Liver (tissue), 3 donors: ENCODE data around the gene LRMDA.

Experiments
- FOXA1 ChIP-seq: IDR thresholded peaks from 2 replicates; pipeline ENCODE4 v1.6.1; 2016; ENCODE audit warnings: antibody characterized with exemption
- GABPA ChIP-seq, 2 donors: IDR thresholded peaks in 1 of 2; conservative IDR thresholded peaks in 1 of 2; 2 replicates each; pipeline ENCODE4 v1.6.1; 2016; ENCODE audit warnings: antibody characterized with exemption in 2 of 2, mild to moderate bottlenecking in 1 of 2, moderate library complexity in 1 of 2
- JUND ChIP-seq, 2 donors: IDR thresholded peaks; 2 replicates each; pipeline ENCODE4 v1.6.1; 2016; ENCODE audit warnings: antibody characterized with exemption in 2 of 2
- RXRA ChIP-seq, 2 donors: IDR thresholded peaks; 2 replicates each; pipeline ENCODE4 v1.6.1; 2017 to 2018; ENCODE audit warnings: antibody characterized with exemption in 2 of 2, mild to moderate bottlenecking in 1 of 2
- SP1 ChIP-seq: IDR thresholded peaks from 2 replicates; pipeline ENCODE4 v1.6.1; 2018; ENCODE audit warnings: antibody characterized with exemption, mild to moderate bottlenecking
- TAF1 ChIP-seq: conservative IDR thresholded peaks from 2 replicates; pipeline ENCODE4 v1.6.1; 2016; ENCODE audit warnings: antibody characterized with exemption, mild to moderate bottlenecking
- YY1 ChIP-seq: IDR thresholded peaks from 2 replicates; pipeline ENCODE4 v1.6.1; 2016; ENCODE audit warnings: antibody characterized with exemption, mild to moderate bottlenecking
- TF ChIP-seq, protein P1 (sequence below): fragments of 150-350 bp; IDR thresholded peaks from 2 replicates; pipeline ENCODE4 v1.5.1; 2017; ENCODE audit warnings: improper control_type of control experiment, low read depth, low read length; ENCODE audit not compliant: missing input control
- TF ChIP-seq, protein P2 (sequence below): IDR thresholded peaks from 2 replicates; pipeline ENCODE4 v1.6.1; 2016; ENCODE audit warnings: antibody characterized with exemption
- TF ChIP-seq, protein P3 (sequence below): IDR thresholded peaks from 2 replicates; pipeline ENCODE4 v1.6.1; 2016; ENCODE audit warnings: antibody characterized with exemption
- TF ChIP-seq, protein P4 (sequence below): IDR thresholded peaks from 2 replicates; pipeline ENCODE4 v1.6.1; 2016; ENCODE audit warnings: antibody characterized with exemption
- TF ChIP-seq, protein P5 (sequence below): IDR thresholded peaks from 2 replicates; pipeline ENCODE4 v1.6.1; 2016; ENCODE audit warnings: antibody characterized with exemption, mild to moderate bottlenecking
- donor health status: healthy.
- donor health status: healthy.

DNA sequence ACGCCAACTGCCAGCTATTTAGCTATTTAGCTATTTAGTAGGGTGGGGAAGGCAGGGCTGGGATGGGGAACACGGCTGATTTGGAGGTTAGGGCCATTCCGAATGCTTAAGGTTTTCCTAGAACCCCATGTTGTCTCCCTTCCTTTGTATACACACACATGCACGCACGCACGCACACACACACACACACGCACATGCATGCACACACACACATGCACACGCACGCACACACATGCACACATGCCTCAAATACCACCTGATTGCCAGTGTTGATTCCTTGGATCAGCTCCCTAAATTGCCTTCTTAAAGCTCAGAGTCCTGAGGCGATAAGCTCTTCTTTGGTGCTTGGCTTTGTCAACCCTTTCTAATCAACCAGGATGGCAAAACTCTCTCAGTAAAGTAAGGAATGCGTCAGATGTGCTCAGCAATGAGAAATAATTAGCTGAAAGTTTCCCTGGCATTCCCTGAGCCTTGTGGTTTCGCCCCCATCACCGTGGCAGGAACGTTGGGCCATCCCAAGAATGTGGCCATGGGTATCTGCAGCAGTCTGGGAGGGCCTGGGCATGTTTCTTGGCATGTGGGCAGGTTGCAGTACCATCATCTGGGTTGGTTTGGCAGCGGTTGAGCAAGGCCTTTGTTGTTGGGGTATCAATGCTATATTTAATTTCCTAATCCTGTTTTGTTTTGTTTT lies 305.6 kb downstream of the LRMDA start:
- TF ChIP-seq, protein P1, sequence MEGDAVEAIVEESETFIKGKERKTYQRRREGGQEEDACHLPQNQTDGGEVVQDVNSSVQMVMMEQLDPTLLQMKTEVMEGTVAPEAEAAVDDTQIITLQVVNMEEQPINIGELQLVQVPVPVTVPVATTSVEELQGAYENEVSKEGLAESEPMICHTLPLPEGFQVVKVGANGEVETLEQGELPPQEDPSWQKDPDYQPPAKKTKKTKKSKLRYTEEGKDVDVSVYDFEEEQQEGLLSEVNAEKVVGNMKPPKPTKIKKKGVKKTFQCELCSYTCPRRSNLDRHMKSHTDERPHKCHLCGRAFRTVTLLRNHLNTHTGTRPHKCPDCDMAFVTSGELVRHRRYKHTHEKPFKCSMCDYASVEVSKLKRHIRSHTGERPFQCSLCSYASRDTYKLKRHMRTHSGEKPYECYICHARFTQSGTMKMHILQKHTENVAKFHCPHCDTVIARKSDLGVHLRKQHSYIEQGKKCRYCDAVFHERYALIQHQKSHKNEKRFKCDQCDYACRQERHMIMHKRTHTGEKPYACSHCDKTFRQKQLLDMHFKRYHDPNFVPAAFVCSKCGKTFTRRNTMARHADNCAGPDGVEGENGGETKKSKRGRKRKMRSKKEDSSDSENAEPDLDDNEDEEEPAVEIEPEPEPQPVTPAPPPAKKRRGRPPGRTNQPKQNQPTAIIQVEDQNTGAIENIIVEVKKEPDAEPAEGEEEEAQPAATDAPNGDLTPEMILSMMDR: no peak
- TF ChIP-seq, protein P2, sequence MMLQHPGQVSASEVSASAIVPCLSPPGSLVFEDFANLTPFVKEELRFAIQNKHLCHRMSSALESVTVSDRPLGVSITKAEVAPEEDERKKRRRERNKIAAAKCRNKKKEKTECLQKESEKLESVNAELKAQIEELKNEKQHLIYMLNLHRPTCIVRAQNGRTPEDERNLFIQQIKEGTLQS: no peak
- TF ChIP-seq FOXA1 (no peak), SP1 (no peak), JUND (IDR thresholded peaks at IDR 0.05) (no peak), GABPA (IDR thresholded peaks at IDR 0.05 in 1 of 2, conservative IDR thresholded peaks at IDR 0.05 in 1 of 2) (no peak), TAF1 (no peak), RXRA (IDR thresholded peaks at IDR 0.05) (no peak), YY1 (no peak)
- TF ChIP-seq, protein P3, sequence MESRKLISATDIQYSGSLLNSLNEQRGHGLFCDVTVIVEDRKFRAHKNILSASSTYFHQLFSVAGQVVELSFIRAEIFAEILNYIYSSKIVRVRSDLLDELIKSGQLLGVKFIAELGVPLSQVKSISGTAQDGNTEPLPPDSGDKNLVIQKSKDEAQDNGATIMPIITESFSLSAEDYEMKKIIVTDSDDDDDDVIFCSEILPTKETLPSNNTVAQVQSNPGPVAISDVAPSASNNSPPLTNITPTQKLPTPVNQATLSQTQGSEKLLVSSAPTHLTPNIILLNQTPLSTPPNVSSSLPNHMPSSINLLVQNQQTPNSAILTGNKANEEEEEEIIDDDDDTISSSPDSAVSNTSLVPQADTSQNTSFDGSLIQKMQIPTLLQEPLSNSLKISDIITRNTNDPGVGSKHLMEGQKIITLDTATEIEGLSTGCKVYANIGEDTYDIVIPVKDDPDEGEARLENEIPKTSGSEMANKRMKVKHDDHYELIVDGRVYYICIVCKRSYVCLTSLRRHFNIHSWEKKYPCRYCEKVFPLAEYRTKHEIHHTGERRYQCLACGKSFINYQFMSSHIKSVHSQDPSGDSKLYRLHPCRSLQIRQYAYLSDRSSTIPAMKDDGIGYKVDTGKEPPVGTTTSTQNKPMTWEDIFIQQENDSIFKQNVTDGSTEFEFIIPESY: no peak
- TF ChIP-seq, protein P4, sequence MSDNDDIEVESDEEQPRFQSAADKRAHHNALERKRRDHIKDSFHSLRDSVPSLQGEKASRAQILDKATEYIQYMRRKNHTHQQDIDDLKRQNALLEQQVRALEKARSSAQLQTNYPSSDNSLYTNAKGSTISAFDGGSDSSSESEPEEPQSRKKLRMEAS: no peak
- TF ChIP-seq, protein P5, sequence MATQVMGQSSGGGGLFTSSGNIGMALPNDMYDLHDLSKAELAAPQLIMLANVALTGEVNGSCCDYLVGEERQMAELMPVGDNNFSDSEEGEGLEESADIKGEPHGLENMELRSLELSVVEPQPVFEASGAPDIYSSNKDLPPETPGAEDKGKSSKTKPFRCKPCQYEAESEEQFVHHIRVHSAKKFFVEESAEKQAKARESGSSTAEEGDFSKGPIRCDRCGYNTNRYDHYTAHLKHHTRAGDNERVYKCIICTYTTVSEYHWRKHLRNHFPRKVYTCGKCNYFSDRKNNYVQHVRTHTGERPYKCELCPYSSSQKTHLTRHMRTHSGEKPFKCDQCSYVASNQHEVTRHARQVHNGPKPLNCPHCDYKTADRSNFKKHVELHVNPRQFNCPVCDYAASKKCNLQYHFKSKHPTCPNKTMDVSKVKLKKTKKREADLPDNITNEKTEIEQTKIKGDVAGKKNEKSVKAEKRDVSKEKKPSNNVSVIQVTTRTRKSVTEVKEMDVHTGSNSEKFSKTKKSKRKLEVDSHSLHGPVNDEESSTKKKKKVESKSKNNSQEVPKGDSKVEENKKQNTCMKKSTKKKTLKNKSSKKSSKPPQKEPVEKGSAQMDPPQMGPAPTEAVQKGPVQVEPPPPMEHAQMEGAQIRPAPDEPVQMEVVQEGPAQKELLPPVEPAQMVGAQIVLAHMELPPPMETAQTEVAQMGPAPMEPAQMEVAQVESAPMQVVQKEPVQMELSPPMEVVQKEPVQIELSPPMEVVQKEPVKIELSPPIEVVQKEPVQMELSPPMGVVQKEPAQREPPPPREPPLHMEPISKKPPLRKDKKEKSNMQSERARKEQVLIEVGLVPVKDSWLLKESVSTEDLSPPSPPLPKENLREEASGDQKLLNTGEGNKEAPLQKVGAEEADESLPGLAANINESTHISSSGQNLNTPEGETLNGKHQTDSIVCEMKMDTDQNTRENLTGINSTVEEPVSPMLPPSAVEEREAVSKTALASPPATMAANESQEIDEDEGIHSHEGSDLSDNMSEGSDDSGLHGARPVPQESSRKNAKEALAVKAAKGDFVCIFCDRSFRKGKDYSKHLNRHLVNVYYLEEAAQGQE: no peak
